HCT116 (cell line): ENCODE results near the gene SPIN1. TPM values are rescaled to one million over a fixed set of nuclear protein-coding genes. Genes with fewer than 3 reads are reported as not detected.

ENCODE experiments used
- ATAC-seq: fragments of 200-7000 bp; cut with Tn5 transposase; 2 replicates; pipeline ENCODE4 v1.9.1; 2020; ENCODE audit warnings: mild to moderate bottlenecking, moderate library complexity
- BruUV-seq: library from RNA; stranded (reverse); fragments of 400-500 nt; replicated peaks from 2 replicates; lab custom pipeline; 2021; lab: Mats Ljungman, UMichigan
- CTCF ChIA-PET: fragments of 300-600 bp; sonication (Branson Sonifier 250); formaldehyde crosslinking; loops from one replicate; lab custom pipeline; 2021; ENCODE audit warnings: antibody characterized with exemption; lab: Charles Lee
- POLR2A ChIA-PET: fragments of 300-600, 350-600 bp; sonication (Branson Sonifier 250); formaldehyde crosslinking; loops from one replicate; lab custom pipeline; 2021; ENCODE audit warnings: antibody characterized with exemption; lab: Charles Lee
- RAD21 ChIA-PET, 2 experiments: fragments of 300-600 bp; sonication (Branson Sonifier 250); formaldehyde crosslinking; loops; one replicate each; lab custom pipeline; 2023; ENCODE audit warnings: low total read pairs in 2 of 2; ENCODE audit not compliant: uncharacterized antibody in 2 of 2, unreplicated experiment in 2 of 2, low non-redundant PET in 1 of 2; lab: Charles Lee
- DNase-seq: peaks from one replicate; pipeline ENCODE4 v3.0.0-alpha.2; 2010; ENCODE audit warnings: low read depth, low spot score
- H2AFZ ChIP-seq: fragments of 200-600 bp; shearing (Covaris generic), sonication (generic); 2 replicates; pipeline ENCODE4 v1.6.1; 2017; ENCODE audit warnings: low read depth, mixed run types, mixed read lengths, antibody characterized with exemption, low read length; ENCODE audit not compliant: poor library complexity, severe bottlenecking
- H3K27ac ChIP-seq: 2 replicates; pipeline ENCODE4 v1.5.1; 2012; ENCODE audit warnings: low read depth, low read length
- H3K27me3 ChIP-seq: fragments of 200-600 bp; sonication (generic); 2 replicates; pipeline ENCODE4 v1.6.1; 2016; ENCODE audit warnings: mixed run types, low read length, mixed read lengths; ENCODE audit not compliant: insufficient read depth
- H3K36me3 ChIP-seq, 2 experiments: fragments of 200-500 bp in 1 of 2; fragments of 200-600 bp in 1 of 2; sonication (Bioruptor generic) in 1 of 2; sonication (generic) in 1 of 2; 2 replicates each; pipeline versions ENCODE4 v1.5.1 to v1.6.1; 2014 to 2016; ENCODE audit warnings: low read length in 2 of 2, inconsistent platforms in 1 of 2, mixed read lengths in 1 of 2, mixed run types in 1 of 2; ENCODE audit not compliant: insufficient read depth in 2 of 2, control insufficient read depth in 1 of 2
- H3K4me1 ChIP-seq, 2 experiments: fragments of 200-600 bp in 1 of 2; sonication (generic) in 1 of 2; 2 replicates each; pipeline versions ENCODE4 v1.5.1 to v1.6.1; 2012 to 2017; ENCODE audit warnings: low read length in 2 of 2, inconsistent platforms in 1 of 2, mild to moderate bottlenecking in 1 of 2, mixed read lengths in 1 of 2, mixed run types in 1 of 2, moderate library complexity in 1 of 2; ENCODE audit not compliant: insufficient read depth in 2 of 2, control insufficient read depth in 1 of 2
- H3K4me2 ChIP-seq: fragments of 200-600 bp; sonication (generic); 2 replicates; pipeline ENCODE4 v1.6.1; 2017; ENCODE audit warnings: mixed run types, low read length, mixed read lengths
- H3K4me3 ChIP-seq, 2 experiments: fragments of 200-600 bp in 1 of 2; sonication (generic) in 1 of 2; replicated peaks in 1 of 2; 2 replicates each; pipeline ENCODE4 v1.5.1; 2011 to 2016; ENCODE audit warnings: low read length in 2 of 2, control low read depth in 1 of 2, low read depth in 1 of 2, mild to moderate bottlenecking in 1 of 2, mixed read lengths in 1 of 2, mixed run types in 1 of 2
- H3K79me2 ChIP-seq: fragments of 200-600 bp; sonication (generic); 2 replicates; pipeline ENCODE4 v1.6.1; 2017; ENCODE audit warnings: mild to moderate bottlenecking, mixed run types, low read length, moderate library complexity, mixed read lengths; ENCODE audit not compliant: insufficient read depth
- H3K9ac ChIP-seq: fragments of 200-600 bp; sonication (generic); 2 replicates; pipeline ENCODE4 v1.6.1; 2016; ENCODE audit warnings: low read length, mixed read lengths
- H3K9me2 ChIP-seq: fragments of 200-600 bp; sonication (generic), shearing (Covaris generic); 2 replicates; pipeline ENCODE4 v1.6.1; 2017; ENCODE audit warnings: mixed run types, mild to moderate bottlenecking, moderate library complexity; ENCODE audit not compliant: insufficient read depth
- H3K9me3 ChIP-seq, 2 experiments: fragments of 200-500 bp in 1 of 2; fragments of 200-600 bp in 1 of 2; sonication (Bioruptor generic) in 1 of 2; sonication (generic) in 1 of 2; 2 replicates each; pipeline ENCODE4 v1.6.1; 2014 to 2017; ENCODE audit warnings: low read length in 2 of 2, mixed read lengths in 2 of 2, inconsistent platforms in 1 of 2, low read depth in 1 of 2, mild to moderate bottlenecking in 1 of 2, mixed run types in 1 of 2, moderate library complexity in 1 of 2; ENCODE audit not compliant: control insufficient read depth in 1 of 2, insufficient read depth in 1 of 2
- H4K20me1 ChIP-seq: fragments of 200-600 bp; sonication (generic), shearing (Covaris generic); 2 replicates; pipeline ENCODE4 v1.6.1; 2017; ENCODE audit warnings: mixed run types, mild to moderate bottlenecking, moderate library complexity; ENCODE audit not compliant: insufficient read depth
- CBX3 ChIP-seq: IDR thresholded peaks from 2 replicates; pipeline ENCODE4 v1.6.1; 2012; ENCODE audit warnings: low read depth
- CEBPB ChIP-seq: IDR thresholded peaks from 2 replicates; pipeline ENCODE4 v1.6.1; 2012; ENCODE audit warnings: low read depth
- CTCF ChIP-seq, 3 experiments: fragments of 200-600 bp in 1 of 3; sonication (generic) in 1 of 3; IDR thresholded peaks in 2 of 3; conservative IDR thresholded peaks in 1 of 3; 2 replicates each; pipeline ENCODE4 v1.5.1; 2012 to 2017; ENCODE audit warnings: low read depth in 2 of 3, low read length in 2 of 3, antibody characterized with exemption in 1 of 3, borderline replicate concordance in 1 of 3, control low read depth in 1 of 3, mild to moderate bottlenecking in 1 of 3, mixed read lengths in 1 of 3, mixed run types in 1 of 3, moderate library complexity in 1 of 3; ENCODE audit not compliant: insufficient read depth in 1 of 3
- EGR1 ChIP-seq: IDR thresholded peaks from 2 replicates; pipeline ENCODE4 v1.6.1; 2012; ENCODE audit warnings: low read depth
- ELF1 ChIP-seq: IDR thresholded peaks from 2 replicates; pipeline ENCODE4 v1.6.1; 2012; ENCODE audit warnings: low read depth, borderline replicate concordance
- JUND ChIP-seq: IDR thresholded peaks from 2 replicates; pipeline ENCODE4 v1.6.1; 2012
- POLR2AphosphoS5 ChIP-seq: IDR thresholded peaks from 2 replicates; pipeline ENCODE4 v1.6.1; 2011; ENCODE audit warnings: mild to moderate bottlenecking, low read depth, low read length, moderate library complexity
- RAD21 ChIP-seq: IDR thresholded peaks from 2 replicates; pipeline ENCODE4 v1.6.1; 2012; ENCODE audit warnings: low read depth, mild to moderate bottlenecking
- REST ChIP-seq: IDR thresholded peaks from 2 replicates; pipeline ENCODE4 v1.6.1; 2012; ENCODE audit warnings: low read depth
- SIN3A ChIP-seq: IDR thresholded peaks from 2 replicates; pipeline ENCODE4 v1.6.1; 2012; ENCODE audit warnings: low read depth
- SP1 ChIP-seq: IDR thresholded peaks from 2 replicates; pipeline ENCODE4 v1.6.1; 2012; ENCODE audit warnings: low read depth
- SRF ChIP-seq: IDR thresholded peaks from 2 replicates; pipeline ENCODE4 v1.6.1; 2012; ENCODE audit warnings: low read depth
- TCF7L2 ChIP-seq: IDR thresholded peaks from 2 replicates; pipeline ENCODE4 v1.7.0; 2011; ENCODE audit warnings: borderline replicate concordance, inconsistent platforms; ENCODE audit not compliant: insufficient read depth, insufficient read length; ENCODE audit errors: extremely low read depth
- ZBTB33 ChIP-seq: IDR thresholded peaks from 2 replicates; pipeline ENCODE4 v1.6.1; 2011; ENCODE audit warnings: mild to moderate bottlenecking, low read length, moderate library complexity; ENCODE audit not compliant: insufficient replicate concordance; ENCODE audit errors: extremely low read depth
- ZFX ChIP-seq: fragments of 450-650 bp; IDR thresholded peaks from 2 replicates; pipeline ENCODE4 v1.6.1; 2017
- ZNF274 ChIP-seq: fragments of 200-500 bp; sonication (Bioruptor generic); IDR thresholded peaks from 2 replicates; pipeline ENCODE4 v1.6.1; 2014; ENCODE audit warnings: mild to moderate bottlenecking, low read depth, low read length, inconsistent platforms
- intact Hi-C: fragments of 100-400 bp; cut with micrococcal nuclease; formaldehyde crosslinking; loops from 2 replicates; pipeline ENCODE4 v1.10.0; 2022
- total RNA-seq: library from RNA; stranded (reverse); gene quantifications from one replicate; pipeline ENCODE4 v1.2.1, GENCODE V29; 2021; ENCODE audit not compliant: unreplicated experiment
- TF ChIP-seq, protein P1 (sequence below): IDR thresholded peaks from 2 replicates; pipeline ENCODE4 v1.6.1; 2012

SPIN1 gene
- total RNA-seq, 1 experiment from 2014 or later, result 74.0 TPM

DNA sequence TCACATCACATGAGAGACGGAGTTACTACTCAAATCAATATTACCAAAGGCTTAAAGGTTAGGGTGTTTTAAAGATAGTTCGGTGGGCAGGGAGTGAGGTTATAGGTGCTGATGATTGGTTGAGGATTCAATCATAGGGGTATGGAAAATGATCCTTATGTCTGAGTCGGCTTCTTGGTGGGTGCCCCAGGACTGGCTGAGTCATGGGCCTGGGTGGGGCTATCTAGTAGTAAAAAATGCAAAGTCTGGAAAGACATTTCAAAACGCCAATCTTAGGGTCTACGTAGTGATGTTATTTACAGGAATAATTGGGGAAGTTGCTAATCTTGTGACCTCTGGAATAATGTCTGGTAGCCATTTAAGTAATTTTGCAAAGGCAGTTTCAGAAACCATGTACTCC, 15.2 kb upstream of the SPIN1 start:
- RAD21 ChIA-PET, result no interaction called here
- Histone ChIP-seq H4K20me1 (no peaks in the 10 kb centered on the region), H3K4me3 (no peak overlapping the region), H3K36me3 (no peaks in the 10 kb centered on the region), H3K9me3 (no peaks in the 10 kb centered on the region; a peak in 1 of 4 replicates), H2AFZ (peak overlapping the region; percentile 31), H3K79me2 (no peaks in the 10 kb centered on the region), H3K4me2 (peak overlapping the region; percentile 22; the same call in 1 of the 2 replicates), H3K4me1 (peaks cover 3 to 19% of the 10 kb centered on the region in 2 experiments; a peak in 2 of 4 replicates), H3K9me2 (no peaks in the 10 kb centered on the region), H3K27me3 (no peaks in the 10 kb centered on the region), H3K27ac (no peak overlapping the region), H3K9ac (no peak overlapping the region)
- BruUV-seq, result no TSS peak
- CTCF ChIA-PET, result no interaction called here
- DNase-seq (no peak), ATAC-seq (peak; percentile 38; the same call in 1 of the 2 replicates)
- intact Hi-C loops, result no loop called here
- POLR2A ChIA-PET, result no interaction called here
- no peak for TF ChIP-seq CTCF (IDR thresholded peaks at IDR 0.05 in 2 of 3, conservative IDR thresholded peaks at IDR 0.05 in 1 of 3; ENCODE audit: borderline replicate concordance in 1 of 3, insufficient read depth in 1 of 3, low read depth in 2 of 3, low read length in 2 of 3)
- TF ChIP-seq TCF7L2, result no peak
- no peak for TF ChIP-seq ZNF274
- no peak for TF ChIP-seq ZFX
- no peak for TF ChIP-seq CEBPB
- TF ChIP-seq CBX3, result no peak
- TF ChIP-seq, protein P1, sequence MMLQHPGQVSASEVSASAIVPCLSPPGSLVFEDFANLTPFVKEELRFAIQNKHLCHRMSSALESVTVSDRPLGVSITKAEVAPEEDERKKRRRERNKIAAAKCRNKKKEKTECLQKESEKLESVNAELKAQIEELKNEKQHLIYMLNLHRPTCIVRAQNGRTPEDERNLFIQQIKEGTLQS, result no peak
- TF ChIP-seq SP1, result no peak
- no peak for TF ChIP-seq SIN3A
- TF ChIP-seq JUND, result no peak
- TF ChIP-seq SRF, result no peak
- TF ChIP-seq ZBTB33, result no peak
- no peak for TF ChIP-seq REST
- TF ChIP-seq EGR1, result no peak
- no peak for TF ChIP-seq ELF1
- no peak for TF ChIP-seq POLR2AphosphoS5
- TF ChIP-seq RAD21, result no peak
